Keratinocyte (primary cell): Measurements from ENCODE around the gene OTOA.

Source experiments
- EZH2 ChIP-seq: IDR thresholded peaks from one replicate; pipeline ENCODE4 v1.6.1; 2012; ENCODE audit warnings: inconsistent platforms, mild to moderate bottlenecking, low read length, moderate library complexity
- TF ChIP-seq, protein P1 (sequence below), 3 experiments: IDR thresholded peaks in 1 of 3; conservative IDR thresholded peaks in 1 of 3; optimal IDR thresholded peaks in 1 of 3; 2 replicates in 2 of 3; 3 replicates in 1 of 3; pipeline versions ENCODE3 to v1.5.1; 2011; ENCODE audit warnings: low read length in 3 of 3, mild to moderate bottlenecking in 3 of 3, moderate library complexity in 2 of 3, control low read depth in 1 of 3, inconsistent platforms in 1 of 3; ENCODE audit not compliant: insufficient read depth in 2 of 3; ENCODE audit errors: extremely low read depth in 1 of 3

DNA sequence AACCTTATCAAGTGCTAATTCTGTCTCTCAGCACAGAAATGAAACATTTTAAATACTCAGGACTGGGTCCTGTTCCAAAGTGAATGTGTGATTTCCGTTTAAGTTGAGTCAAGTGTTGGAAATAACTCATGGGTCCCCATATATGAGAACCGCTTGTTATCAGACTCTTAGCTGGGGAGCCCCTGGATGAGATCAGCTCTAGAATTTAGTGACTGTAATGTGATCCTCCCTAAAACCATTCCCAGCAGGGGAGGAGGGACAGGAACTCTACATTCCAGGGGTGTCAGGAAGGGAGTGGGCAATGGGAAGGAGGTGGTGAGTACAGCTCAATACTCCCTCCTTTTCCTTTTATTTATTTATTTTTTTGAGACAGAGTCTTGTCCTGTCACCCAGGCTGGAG is 37.5 kb downstream of the OTOA start:
- TF ChIP-seq, protein P1, sequence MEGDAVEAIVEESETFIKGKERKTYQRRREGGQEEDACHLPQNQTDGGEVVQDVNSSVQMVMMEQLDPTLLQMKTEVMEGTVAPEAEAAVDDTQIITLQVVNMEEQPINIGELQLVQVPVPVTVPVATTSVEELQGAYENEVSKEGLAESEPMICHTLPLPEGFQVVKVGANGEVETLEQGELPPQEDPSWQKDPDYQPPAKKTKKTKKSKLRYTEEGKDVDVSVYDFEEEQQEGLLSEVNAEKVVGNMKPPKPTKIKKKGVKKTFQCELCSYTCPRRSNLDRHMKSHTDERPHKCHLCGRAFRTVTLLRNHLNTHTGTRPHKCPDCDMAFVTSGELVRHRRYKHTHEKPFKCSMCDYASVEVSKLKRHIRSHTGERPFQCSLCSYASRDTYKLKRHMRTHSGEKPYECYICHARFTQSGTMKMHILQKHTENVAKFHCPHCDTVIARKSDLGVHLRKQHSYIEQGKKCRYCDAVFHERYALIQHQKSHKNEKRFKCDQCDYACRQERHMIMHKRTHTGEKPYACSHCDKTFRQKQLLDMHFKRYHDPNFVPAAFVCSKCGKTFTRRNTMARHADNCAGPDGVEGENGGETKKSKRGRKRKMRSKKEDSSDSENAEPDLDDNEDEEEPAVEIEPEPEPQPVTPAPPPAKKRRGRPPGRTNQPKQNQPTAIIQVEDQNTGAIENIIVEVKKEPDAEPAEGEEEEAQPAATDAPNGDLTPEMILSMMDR (optimal IDR thresholded peaks at IDR 0.05 in 1 of 3, IDR thresholded peaks at IDR 0.05 in 1 of 3, conservative IDR thresholded peaks at IDR 0.05 in 1 of 3; ENCODE audit: extremely low read depth in 1 of 3, insufficient read depth in 2 of 3, low read length in 3 of 3) = no peak
- TF ChIP-seq EZH2 = no peak
